HG03558 (cell line): ENCODE results near the gene SFTPA1.
"Not testable (repeated sequence)": the region's sequence is repeated elsewhere in the genome, so short reads cannot be mapped to it uniquely, and the experiment has no call there.

ENCODE experiments used
- ATAC-seq: cut with Tn5 transposase; IDR thresholded peaks from one replicate; pipeline ENCODE4 v1.9.1; 2021; ENCODE audit warnings: moderate number of reproducible peaks; ENCODE audit not compliant: unreplicated experiment; ENCODE audit errors: extremely low read depth

Gene SFTPA1

DNA sequence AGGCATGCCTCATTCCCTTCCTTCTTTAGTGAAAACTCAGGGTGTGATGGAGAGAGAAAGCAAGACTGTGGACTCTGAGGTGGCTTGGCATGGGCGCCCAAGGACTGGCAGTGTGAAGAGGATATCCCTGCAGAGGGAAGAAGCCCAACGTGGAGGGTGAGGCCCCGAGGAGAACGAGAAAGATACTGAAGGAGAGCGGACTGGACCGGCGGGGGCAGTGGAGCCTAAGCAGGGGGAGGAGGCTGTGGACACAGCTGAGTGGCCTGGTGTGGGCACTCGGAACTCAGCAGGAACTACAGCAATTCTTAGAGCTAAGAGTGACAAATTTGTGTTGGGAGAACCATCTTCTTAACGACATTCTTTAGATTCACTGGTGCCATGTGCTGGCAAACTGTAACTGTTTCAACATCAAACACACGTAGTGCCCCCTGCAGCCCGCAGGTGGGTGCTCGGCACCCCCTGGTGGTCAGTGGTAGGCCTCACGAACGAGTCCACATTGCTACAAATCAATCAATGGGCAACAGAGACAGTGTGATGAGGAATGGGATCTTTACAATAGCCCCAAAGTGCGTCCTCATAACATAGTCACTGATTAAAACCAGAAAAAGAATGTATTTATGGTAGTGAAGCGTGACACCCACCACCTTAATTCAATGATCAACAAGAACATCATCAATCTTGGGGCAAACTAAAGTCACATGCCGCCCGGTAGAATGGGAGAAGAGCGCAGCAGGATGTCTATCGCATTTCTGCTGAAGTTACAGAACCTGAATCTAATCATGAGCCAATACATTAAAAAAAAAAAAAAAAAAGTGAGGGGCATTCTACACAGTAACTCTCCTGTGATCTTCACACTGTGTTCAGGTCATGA, 2.0 kb upstream of the SFTPA1 start:
- no peak for ATAC-seq

- not testable (repeated sequence) for ATAC-seq
Observed at GRCh38 chr10:79611193-79611976, 646 bp downstream of the SFTPA1 start.

DNA sequence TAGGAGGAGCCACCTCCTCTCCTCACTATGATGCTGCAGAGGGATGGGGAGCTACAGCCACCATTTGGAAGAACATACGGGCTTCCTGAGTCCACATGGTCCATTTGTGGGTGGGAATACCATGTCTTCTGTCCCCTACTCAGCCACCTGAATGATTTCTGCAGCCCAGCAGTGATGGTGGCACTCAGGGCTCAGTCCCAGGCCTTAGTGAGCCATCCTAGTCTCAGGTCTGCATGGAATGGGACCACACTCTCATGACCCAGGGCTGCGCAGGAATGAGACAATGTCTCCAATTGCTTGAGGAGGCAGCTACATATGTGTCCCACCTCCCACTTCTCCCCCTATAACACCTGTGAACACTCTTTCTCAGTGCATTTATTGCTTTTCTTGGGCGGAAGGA, 4.8 kb downstream of the SFTPA1 start:
- ATAC-seq = no peak

DNA sequence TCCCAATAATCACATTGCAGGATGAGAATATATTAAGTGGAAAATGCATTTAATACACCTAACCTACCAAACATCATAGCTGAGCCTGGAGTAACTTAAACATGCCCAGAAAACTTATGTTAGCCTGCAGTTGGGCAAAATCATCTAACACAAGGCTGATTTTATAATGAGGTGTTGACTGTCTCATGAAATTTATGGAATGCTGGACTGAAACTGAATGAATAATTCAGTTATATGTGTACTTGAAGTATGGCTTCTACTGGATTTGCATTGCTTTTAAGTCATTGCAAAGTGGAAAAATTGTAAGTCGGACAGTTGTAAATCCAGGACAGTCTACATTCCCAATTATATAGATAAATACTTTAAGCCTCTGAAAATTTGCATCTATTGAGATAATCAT, 5.4 kb downstream of the SFTPA1 start:
- no peak for ATAC-seq

DNA sequence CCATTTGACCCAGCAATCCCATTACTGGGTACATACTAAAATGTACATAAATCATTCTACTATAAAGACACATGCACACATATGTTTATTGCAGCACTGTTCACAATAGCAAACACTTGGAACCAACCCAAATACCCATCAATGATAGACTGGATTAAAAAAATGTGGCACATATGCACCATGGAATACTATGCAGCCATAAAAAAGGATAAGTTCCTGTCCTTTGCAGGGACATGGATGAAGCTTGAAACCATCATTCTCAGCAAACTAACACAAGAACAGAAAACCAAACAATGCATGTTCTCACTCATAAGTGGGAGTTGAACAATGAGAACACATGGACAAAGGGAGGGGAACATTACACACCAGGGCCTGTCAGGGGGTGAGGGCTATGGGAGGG, 12.9 kb downstream of the SFTPA1 start:
- ATAC-seq = not testable (repeated sequence)

GRCh38 chr10:79627075-79627474, 16.3 kb downstream of the SFTPA1 start:
- no peak for ATAC-seq

- ATAC-seq = no peak
Observed at GRCh38 chr10:79628083-79628482, 17.3 kb downstream of the SFTPA1 start.

- ATAC-seq = no peak
Observed at GRCh38 chr10:79628988-79629954, 18.5 kb downstream of the SFTPA1 start.

- ATAC-seq = no peak
Observed at GRCh38 chr10:79629955-79630327, 19.2 kb downstream of the SFTPA1 start.

DNA sequence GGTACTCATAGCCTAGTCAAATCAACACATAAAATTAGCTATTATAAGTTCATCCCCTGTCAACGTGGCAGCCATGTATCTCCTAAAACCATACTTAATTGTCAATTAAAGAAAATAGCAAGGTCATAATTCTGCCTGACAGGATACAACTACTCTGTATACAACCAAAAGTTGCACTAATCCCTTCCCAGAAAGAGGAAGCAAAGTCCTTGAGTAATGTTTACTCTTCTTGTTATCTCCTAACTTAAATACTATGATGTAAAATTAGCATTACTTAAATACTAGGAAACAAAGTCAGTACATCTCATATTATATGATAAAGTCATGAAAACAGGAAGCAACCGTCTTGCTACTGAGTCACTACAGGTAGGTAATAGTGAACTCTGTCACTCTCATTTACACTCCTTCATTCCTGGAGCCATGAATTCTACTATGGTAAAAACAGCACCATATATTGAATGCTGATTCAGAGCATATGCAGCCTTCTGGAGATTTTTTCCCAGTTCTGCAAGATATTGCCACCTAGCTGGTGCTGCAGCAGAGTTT, 26.0 kb downstream of the SFTPA1 start:
- not testable (repeated sequence) for ATAC-seq

GRCh38 chr10:79638318-79638717, 27.6 kb downstream of the SFTPA1 start:
- no peak for ATAC-seq

GRCh38 chr10:79652695-79653094, 42.0 kb downstream of the SFTPA1 start:
- ATAC-seq = not testable (repeated sequence)

GRCh38 chr10:79663287-79663686, 52.5 kb downstream of the SFTPA1 start:
- ATAC-seq = not testable (repeated sequence)

DNA sequence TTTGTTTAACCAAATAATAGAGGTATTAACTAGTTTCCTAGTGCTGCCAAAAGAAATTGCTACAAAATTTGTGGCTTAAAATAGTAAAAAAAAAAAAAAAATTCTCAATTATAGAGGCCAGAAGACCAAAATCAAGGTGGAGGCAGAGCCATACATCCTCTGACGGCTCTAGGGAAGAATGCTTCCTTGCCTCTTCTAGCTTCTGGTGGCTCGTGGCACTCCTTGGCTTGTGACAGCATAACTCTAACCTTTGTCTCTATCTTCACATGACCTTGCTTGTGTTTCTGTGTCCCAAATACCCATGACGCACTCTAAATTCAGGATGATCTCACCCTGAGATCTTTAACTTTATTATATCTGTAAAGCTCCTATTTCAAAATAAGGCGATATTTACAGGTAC, 53.9 kb downstream of the SFTPA1 start:
- ATAC-seq = not testable (repeated sequence)
